D341Med (cell line): Measurements from ENCODE around the gene DET1.
"Not testable (repeated sequence)": the region's sequence is repeated elsewhere in the genome, so short reads cannot be mapped to it uniquely, and the experiment has no call there.

Source experiments
- DNase-seq: peaks from one replicate; pipeline ENCODE4 v3.0.0; 2012; ENCODE audit warnings: low spot score

Gene DET1

GRCh38 chr15:88497109-88497765 lies 49.2 kb downstream of the DET1 start:
- DNase-seq: no peak

DNA sequence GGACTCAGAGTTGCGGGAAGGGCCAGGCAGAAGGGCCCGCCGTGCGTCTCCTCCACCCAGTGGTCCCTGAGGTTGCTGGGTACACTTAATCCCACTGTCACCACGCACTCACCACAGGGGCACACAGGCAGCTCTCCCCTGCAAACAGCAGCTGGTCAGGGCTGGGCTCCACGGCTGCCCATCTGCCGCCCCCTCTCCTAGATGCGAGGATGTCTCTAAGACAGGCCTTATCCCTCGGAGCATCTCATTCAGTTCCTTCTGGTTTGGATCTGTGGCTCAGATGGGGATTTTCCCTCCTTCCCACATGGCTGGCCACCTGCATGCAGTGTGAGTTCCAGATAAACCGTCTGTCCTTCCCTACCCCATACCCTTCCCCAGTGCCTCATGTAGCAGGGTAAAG lies 52.6 kb downstream of the DET1 start:
- peak; percentile 66 for DNase-seq

DNA sequence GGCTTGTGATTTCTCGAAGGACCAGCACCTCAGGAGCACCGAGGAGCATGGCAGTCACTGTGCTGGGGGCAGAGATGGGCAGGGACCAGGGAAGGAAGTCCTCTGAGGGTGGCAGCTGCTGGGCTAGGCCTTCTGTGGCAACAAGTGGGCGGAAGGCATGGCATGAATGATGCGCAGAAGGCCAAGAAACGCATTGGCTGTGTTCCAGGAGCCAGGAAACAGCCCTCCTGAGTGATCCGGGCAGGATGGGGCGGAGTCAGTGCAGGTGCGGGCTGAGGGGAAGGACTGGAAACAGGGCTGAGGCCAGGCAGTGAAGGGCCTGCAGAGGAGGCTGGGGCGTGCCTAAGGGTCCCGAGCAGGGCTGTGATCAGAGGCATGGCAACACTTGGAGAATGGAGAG lies 55.3 kb downstream of the DET1 start:
- no peak for DNase-seq

GRCh38 chr15:88490036-88490435 lies 56.4 kb downstream of the DET1 start:
- DNase-seq: no peak

DNA sequence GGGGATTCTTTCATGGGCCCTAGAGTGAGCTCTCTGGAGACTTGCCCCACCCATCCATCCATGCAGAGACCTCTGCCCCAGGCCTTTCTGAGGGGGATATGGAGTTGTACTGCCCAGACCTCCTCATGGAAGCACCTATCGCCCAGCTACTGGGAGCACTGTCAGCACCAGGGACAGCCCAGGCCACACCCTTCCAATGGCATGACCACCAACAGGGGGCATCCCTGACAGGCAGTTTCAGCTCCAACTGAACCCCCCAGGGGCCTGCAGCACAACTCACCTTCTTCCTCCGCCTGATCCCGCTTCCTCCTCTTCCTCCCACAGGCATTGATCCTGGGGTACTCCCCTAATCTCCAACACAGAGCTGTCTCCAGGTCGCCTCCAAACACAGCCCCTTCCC lies 57.2 kb downstream of the DET1 start:
- no peak for DNase-seq

DNA sequence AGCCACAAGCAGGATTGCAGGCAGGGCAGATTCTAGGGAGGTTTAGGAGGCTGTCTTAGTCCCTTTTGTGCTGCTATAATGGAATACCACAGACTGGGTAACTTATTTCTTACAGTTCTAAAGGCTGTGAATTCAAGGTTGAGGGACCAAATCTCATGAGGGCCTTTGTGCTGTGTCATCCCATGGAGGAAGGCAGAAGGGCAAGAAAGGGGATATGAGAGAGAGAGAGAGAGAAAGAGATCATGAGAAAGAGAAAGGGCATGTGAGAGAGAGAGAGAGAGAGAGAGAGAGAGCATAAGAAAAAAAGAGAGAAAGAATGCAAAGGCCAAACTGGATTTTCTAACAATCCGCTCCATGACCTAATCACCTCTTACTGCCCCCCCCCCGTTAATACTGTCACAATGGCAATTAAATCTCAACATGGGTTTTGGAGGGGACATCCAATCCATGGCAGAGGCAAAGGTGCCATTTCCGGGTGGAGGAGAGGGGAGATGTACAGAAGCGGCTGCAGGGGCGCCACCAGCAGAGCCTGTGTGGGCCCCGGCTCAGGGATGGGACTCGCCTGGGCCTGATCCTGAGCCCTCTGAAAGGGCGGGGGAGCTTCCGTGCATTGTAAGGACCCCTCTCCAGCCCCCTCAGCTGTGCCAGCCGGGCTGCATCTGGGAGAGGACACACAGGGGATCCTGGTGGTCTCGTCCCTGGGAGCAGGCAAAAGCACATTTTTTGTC lies 58.5 kb downstream of the DET1 start:
- no peak for DNase-seq

GRCh38 chr15:88487178-88487795 lies 59.2 kb downstream of the DET1 start:
- no peak for DNase-seq

GRCh38 chr15:88484682-88485331 lies 61.7 kb downstream of the DET1 start:
- peak; percentile 83 for DNase-seq

DNA sequence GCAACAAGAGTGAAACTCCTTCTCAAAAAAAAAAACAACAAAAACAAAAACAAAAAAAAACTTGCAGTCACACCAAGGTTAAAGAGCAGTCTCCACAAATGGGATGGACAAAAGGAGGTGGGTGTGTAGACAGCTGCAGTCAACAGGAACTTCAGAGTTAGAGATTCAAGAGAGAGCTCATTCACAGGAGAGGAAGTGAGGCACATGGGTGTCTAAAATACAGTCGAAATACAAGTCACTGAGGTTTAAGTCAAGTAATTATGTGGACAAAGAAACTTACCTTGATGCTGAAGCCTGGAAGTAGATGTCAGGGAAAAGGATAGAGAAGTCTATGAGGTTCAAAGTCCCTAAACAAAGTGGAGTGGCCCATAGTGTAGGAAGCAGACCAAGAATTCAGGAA lies 64.2 kb downstream of the DET1 start:
- DNase-seq: no peak

DNA sequence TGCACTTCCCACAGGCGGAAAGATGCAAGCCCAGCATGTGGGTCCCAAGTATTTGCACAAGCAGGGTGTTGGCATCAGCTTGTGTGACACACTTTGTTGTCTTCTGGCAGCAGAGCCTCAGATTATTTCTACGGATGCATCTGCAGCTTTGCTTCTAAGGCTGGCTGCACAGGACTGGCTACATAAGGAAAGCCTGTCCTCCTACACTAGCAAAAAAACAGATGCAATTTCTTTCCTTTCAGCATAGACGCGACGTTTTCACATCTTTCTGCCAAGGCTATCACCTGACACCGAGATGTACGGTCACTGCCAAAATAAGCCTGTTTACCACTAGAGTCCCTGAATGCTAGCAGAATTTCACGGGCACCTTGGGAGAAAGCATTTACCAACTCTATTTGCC lies 65.5 kb downstream of the DET1 start:
- DNase-seq: no peak

DNA sequence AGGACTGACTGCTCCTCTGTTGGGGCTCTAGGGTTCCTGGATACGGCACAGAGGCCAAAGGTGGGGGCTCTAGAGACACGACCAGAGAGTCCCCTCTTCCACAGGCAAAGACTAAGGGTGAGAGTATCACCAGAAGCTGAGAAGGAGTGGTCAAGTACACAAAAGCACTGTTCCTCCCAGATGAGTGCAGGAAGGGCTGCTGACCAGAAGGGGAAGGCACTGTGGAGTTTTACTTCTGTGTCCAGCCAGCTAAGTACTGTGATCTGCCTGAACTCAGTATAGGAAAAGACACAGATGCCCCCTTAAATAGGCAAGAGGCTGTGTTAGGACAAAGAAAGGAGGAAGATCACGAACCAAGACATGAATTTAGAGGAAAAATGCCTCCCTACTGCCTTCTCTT lies 67.3 kb downstream of the DET1 start:
- DNase-seq: no peak

GRCh38 chr15:88477904-88478303 lies 68.6 kb downstream of the DET1 start:
- no peak for DNase-seq

DNA sequence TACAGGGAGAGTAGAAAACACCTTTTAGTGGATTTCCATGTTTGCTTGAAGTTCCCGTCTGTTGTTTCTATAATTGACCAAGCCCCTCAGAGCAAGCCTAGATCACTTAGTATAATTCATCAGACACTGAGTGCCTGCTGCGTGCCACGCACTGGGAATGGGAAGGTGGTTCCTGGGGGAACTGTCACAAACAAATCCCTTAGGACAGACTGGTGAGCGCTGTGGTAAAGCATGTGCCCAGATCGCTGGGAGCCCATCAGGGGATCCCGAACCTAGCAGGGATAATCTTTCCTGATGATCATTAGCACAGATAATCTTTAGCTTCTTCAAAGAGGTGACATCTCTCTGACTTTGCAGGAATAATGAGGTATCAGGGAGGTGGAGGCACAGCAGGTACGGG lies 69.4 kb downstream of the DET1 start:
- DNase-seq: peak; percentile 49

- peak; percentile 77 for DNase-seq
These were observed 69.8 kb downstream of the DET1 start for GRCh38 chr15:88476635-88477060.

DNA sequence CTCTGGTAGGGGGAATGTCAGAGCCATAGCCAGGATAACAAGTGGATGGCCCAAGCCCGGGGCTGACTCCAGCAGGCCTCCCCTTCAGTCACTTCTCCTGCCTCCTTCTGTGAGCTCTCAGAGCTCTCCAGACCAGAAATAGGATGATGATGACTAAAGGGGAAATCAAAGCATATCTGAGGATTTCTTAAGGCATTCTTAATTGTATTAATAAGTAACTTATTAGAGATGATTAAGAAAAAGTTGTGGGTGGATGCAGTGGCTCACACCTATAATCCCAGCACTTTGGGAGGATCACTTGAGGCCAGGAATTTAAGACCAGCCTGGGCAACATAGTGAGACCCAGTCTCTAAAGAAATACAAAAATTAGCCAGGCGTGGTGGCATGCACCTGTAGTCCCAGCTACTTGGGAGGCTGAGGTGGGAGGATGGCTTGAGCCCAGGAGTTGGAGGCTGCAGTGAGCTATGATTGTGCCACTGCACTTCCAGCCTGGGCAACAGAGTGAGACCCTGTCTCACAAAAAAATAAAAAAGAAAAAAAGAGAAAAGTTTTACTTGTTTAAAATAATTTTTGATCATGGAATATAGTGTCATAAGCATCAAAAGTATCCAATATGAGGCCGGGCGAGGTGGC lies 72.7 kb downstream of the DET1 start:
- DNase-seq: not testable (repeated sequence)

DNA sequence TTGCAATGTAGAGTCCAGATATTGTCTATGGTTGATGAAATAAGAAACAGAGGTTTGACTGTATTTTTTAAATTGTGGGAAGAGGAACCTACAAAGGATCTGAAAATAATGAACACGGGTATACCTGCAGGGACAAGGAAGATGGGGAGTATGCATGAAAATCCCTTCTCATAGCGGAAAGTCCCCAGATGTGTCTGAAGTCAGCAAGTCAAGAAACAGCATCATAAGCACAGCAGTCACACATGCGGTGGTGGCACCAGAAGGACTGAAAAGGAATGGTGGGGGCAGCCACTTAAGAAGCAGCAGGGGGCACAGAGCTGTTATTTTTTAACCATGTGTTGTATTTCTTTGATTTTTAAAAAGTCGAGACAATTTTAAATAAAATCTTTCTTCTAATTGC lies 74.3 kb downstream of the DET1 start:
- no peak for DNase-seq

- DNase-seq: no peak
These were observed 75.7 kb downstream of the DET1 start for GRCh38 chr15:88470625-88471372.

DNA sequence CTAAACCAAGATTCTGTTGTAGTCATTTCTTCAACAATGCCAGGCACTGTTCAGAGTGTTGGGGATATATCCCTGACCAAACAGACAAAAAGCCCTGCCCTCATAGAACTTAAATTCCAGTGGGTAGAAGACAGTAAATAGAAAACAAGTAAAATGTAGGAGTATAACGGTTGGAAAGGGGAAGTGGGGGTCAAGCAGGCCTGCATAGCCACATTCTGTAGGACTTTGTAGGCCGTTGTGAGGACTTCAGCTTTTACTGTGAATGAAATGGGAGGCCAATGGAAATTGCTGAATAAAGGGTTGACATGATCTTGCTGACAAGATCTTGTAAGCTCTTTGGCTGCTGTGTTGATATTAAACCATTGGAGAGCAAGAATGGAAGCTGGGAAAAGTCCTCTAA lies 77.2 kb downstream of the DET1 start:
- no peak for DNase-seq

DNA sequence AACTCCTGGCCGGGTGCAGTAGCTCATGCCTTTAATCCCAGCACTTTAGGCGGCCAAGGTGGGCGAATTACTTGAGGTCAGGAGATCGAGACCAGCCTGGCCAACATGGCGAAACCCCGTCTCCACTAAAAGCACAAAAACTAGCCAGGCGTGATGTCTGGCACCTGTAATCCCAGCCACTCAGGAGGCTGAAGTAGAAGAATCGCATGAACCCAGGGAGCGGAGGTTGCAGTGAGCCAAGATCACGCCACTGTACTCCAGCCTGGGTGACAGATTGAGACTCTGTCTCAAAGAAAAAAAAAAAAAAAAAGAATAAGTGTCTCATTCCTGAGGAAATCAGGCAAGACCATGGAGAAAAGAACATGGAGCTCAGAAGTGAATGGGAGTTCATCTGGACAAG lies 77.8 kb downstream of the DET1 start:
- not testable (repeated sequence) for DNase-seq

DNA sequence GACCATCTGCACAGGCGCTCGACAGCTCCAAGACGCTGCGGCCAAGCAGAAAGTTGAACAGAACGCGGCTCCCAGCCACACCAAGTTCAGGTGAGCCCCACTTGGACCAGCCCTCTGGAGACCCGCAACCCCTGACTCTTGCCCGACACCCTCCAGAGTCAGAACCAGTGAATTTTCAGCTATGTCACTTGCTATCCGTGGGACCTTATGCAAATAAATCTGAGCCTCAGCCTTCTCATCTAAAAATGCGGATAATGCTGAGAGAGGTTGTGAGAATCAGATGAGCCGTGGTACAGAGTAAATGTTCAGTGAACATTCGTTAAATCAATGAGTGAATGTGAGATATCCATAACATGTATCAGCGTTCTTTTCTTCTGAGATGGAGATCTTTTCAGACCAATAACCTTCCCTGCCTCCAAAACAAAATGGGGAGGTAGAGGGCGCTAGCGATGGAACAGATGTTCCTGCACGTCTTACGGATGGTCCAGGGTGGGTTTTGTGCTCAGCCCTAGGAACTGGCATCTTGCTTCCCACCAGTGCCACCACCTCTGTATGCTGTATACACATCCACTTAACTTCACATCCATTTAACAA lies 78.4 kb downstream of the DET1 start:
- DNase-seq: peak; percentile 47
